AG09319 (cell line): ENCODE data around the gene ST6GALNAC3.
"Not testable (repeated sequence)": the region's sequence is repeated elsewhere in the genome, so short reads cannot be mapped to it uniquely, and the experiment has no call there.

Experiments
- DNase-seq: peaks from one replicate; pipeline ENCODE4 v3.0.0-alpha.2; 2010; ENCODE audit warnings: low read depth; ENCODE audit errors: extremely low read depth
- TF ChIP-seq, protein P1 (sequence below): IDR thresholded peaks from 2 replicates; pipeline ENCODE4 v1.5.1; 2011; ENCODE audit warnings: low read depth, mild to moderate bottlenecking, inconsistent platforms, low read length, moderate library complexity

ST6GALNAC3 gene

DNA sequence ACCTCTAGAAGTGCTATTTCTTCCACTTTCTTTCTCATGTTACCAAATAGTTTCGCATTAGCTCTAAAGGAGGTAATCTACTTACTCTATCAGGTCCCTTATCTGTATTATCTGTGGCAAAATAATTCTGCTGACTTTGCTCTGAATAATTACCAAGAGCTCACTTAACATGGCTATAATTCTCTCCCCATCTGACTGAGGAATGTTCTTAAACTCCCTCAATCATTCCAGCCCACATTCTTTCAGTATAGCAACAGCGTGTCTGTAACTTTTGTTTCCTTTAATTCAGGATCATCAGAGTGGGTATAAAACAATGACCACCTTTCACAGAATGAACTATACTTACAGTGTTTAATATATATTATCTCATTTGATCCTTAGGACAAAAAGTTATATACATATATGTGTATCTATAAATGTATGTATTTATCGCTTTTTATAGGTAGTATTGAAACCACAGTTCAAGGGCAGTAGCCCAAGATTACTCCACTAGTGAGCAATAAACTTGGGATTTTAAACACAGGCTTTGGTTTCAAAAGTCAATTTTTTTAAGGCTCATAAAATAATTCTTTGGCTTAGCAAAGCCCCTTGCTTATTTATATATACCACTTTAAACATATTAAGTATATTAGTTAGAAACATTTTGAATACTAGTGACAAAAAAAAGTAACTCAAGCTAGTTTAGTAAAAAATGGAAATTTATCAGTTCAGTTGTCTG lies 36.1 kb upstream of the ST6GALNAC3 start:
- TF ChIP-seq, protein P1, sequence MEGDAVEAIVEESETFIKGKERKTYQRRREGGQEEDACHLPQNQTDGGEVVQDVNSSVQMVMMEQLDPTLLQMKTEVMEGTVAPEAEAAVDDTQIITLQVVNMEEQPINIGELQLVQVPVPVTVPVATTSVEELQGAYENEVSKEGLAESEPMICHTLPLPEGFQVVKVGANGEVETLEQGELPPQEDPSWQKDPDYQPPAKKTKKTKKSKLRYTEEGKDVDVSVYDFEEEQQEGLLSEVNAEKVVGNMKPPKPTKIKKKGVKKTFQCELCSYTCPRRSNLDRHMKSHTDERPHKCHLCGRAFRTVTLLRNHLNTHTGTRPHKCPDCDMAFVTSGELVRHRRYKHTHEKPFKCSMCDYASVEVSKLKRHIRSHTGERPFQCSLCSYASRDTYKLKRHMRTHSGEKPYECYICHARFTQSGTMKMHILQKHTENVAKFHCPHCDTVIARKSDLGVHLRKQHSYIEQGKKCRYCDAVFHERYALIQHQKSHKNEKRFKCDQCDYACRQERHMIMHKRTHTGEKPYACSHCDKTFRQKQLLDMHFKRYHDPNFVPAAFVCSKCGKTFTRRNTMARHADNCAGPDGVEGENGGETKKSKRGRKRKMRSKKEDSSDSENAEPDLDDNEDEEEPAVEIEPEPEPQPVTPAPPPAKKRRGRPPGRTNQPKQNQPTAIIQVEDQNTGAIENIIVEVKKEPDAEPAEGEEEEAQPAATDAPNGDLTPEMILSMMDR = no peak
- no peak for DNase-seq

- DNase-seq = no peak
- TF ChIP-seq, protein P1 = no peak
Observed at GRCh38 chr1:76046149-76046548, 28.4 kb upstream of the ST6GALNAC3 start.

DNA sequence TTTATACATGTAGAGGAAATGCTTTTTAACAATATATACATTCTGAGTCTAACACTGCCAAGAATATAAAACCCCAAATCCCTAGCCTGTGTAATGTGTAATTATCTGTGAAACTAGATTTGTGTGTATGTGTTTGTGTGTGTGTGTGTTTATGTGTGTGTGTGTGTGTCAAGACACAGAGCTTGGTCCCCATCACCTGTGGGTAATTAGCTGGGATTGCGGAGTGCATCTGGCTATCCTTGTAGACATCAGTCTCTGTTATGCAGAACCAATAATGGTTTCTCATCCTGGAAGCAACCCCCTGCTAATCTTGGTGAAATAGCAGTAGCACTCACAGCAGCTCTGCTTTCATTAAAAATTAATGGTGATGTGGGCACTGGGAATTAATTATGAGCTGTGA lies 26.3 kb upstream of the ST6GALNAC3 start:
- no peak for DNase-seq
- TF ChIP-seq, protein P1 = no peak

DNA sequence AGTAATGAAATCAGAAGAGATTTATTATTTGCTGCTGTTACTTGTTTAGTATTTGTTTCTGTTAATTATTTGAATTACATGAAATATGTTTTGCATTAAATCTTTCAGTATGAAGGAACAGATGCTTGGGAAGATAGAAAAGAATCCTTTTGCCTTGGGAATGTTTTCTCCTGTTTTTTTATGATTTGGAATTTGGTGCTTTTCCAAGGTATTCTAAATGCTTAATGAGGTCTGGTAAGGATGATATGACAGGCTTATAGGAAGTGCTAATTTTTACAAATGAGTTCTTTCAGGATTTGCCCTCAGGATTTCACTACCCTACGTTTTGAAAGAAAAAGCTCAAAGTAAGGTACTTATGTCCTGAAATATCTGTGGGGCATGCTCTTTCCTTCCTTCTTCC lies 25.6 kb upstream of the ST6GALNAC3 start:
- TF ChIP-seq, protein P1 = no peak
- no peak for DNase-seq

GRCh38 chr1:76049498-76049897 lies 25.0 kb upstream of the ST6GALNAC3 start:
- TF ChIP-seq, protein P1 = no peak

DNA sequence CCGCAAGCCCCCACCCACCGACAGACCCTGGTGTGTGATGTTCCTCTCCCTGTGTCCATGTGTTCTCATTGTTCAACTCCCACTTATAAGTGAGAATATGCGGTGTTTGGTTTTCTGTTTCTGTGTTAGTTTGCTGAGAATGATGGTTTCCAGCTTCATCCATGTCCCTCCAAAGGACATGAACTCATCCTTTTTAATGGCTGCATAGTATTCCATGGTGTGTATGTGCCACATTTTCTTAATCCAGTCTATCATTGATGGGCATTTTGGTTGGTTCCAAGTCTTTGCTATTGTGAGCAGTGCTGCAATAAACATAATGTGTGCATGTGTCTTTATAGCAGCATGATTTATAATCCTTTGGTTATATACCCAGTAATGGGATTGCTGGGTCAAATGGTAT lies 24.5 kb upstream of the ST6GALNAC3 start:
- not testable (repeated sequence) for DNase-seq

More at GRCh38 chr1:76049498-76049897, 25.0 kb upstream of the ST6GALNAC3 start:
- no peak for DNase-seq

DNA sequence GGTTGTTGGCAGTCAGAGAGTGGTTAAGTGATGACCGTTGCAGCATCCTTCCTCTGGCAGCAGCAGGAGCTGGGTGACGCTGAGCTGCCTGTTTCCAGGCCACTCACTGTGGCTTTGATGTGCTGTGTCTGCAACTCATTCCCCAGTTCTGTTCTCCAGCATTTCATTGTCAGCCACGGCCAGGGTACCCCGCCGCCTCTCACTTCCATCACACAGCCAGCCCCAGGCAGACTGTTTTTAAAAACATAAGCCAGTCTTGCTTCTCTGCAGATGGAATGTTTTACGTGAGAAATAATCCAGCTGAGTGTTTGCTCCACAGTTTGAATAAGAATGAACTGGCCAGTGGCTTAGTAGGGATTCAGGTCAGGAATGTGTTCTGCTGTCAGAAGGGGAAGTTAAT lies 21.5 kb upstream of the ST6GALNAC3 start:
- no peak for DNase-seq
- TF ChIP-seq, protein P1 = no peak

- DNase-seq = no peak
- TF ChIP-seq, protein P1 = no peak
Observed at GRCh38 chr1:76054359-76054758, 20.2 kb upstream of the ST6GALNAC3 start.
